Smooth muscle cell (in vitro differentiated cells): Measurements from ENCODE around the gene GSTT2. TPM values are rescaled to one million over a fixed set of nuclear protein-coding genes. Genes with fewer than 3 reads are reported as not detected.

Source experiments
- DNase-seq: peaks from one replicate; lab custom pipeline; 2025; ENCODE audit not compliant: unreplicated experiment; lab: John Stamatoyannopoulos, UW
- H2AFZ ChIP-seq: fragments of 200-600 bp; sonication (generic); 2 replicates; pipeline ENCODE4 v1.6.0; 2016; ENCODE audit warnings: antibody characterized with exemption, low read depth, mild to moderate bottlenecking
- H3F3A ChIP-seq: fragments of 200-600 bp; sonication (generic); 2 replicates; pipeline ENCODE4 v1.6.0; 2017; ENCODE audit warnings: antibody characterized with exemption, low read depth
- H3K27ac ChIP-seq: fragments of 200-600 bp; sonication (generic); 2 replicates; pipeline ENCODE4 v1.5.1; 2016; ENCODE audit warnings: low read depth, mild to moderate bottlenecking
- H3K27me3 ChIP-seq: fragments of 200-600 bp; sonication (generic); 2 replicates; pipeline ENCODE4 v1.6.1; 2016; ENCODE audit warnings: low read depth, mild to moderate bottlenecking
- H3K36me3 ChIP-seq: fragments of 200-600 bp; sonication (generic); 2 replicates; pipeline ENCODE4 v1.5.1; 2016; ENCODE audit warnings: low read depth
- H3K4me1 ChIP-seq: fragments of 200-600 bp; sonication (generic); 2 replicates; pipeline ENCODE4 v1.5.1; 2016; ENCODE audit warnings: low read depth
- H3K4me2 ChIP-seq: fragments of 200-600 bp; sonication (generic); 2 replicates; pipeline ENCODE4 v1.6.0; 2016; ENCODE audit warnings: mild to moderate bottlenecking
- H3K4me3 ChIP-seq: fragments of 200-600 bp; sonication (generic); 2 replicates; pipeline ENCODE4 v1.5.1; 2016; ENCODE audit warnings: mild to moderate bottlenecking
- H3K79me2 ChIP-seq: fragments of 200-600 bp; sonication (generic); 2 replicates; pipeline ENCODE4 v1.6.0; 2016; ENCODE audit warnings: low read depth, mild to moderate bottlenecking
- H3K9ac ChIP-seq: fragments of 200-600 bp; sonication (generic); 2 replicates; pipeline ENCODE4 v1.6.0; 2016; ENCODE audit warnings: low read depth
- H3K9me3 ChIP-seq: fragments of 200-600 bp; sonication (generic); replicated peaks from 2 replicates; pipeline ENCODE4 v1.5.1; 2016; ENCODE audit warnings: low read depth
- H4K20me1 ChIP-seq: fragments of 200-600 bp; sonication (generic); 2 replicates; pipeline ENCODE4 v1.6.0; 2016; ENCODE audit warnings: low read depth
- WGBS: methylation state at CpG from one replicate; pipeline ENCODE4 v1.1.7; 2016; ENCODE audit warnings: low lambda C conversion rate; 5-methylcytosine and 5-hydroxymethylcytosine counted together
- polyA plus RNA-seq: library from polyadenylated mRNA; unstranded; fragments of >200 nt; fragmentation: Nextera tagmentation; extraction: Ambion mirVana; gene quantifications from 2 replicates; pipeline ENCODE4 v1.2.1, GENCODE V29; 2016
- total RNA-seq: library from RNA; depleted of rRNA; stranded (reverse); fragments of >200 nt; gene quantifications from 2 replicates; pipeline ENCODE4 v1.2.3, GENCODE V29; 2014
- TF ChIP-seq, protein P1 (sequence below): fragments of 200-600 bp; sonication (generic); IDR thresholded peaks from 2 replicates; pipeline ENCODE4 v1.5.1; 2017; ENCODE audit warnings: borderline replicate concordance, mild to moderate bottlenecking, antibody characterized with exemption; ENCODE audit not compliant: insufficient read depth, poor library complexity, severe bottlenecking

GSTT2 gene
- total and polyA plus RNA-seq, 2 experiments from 2014 or later, result 0.27 to 3.1 TPM

DNA sequence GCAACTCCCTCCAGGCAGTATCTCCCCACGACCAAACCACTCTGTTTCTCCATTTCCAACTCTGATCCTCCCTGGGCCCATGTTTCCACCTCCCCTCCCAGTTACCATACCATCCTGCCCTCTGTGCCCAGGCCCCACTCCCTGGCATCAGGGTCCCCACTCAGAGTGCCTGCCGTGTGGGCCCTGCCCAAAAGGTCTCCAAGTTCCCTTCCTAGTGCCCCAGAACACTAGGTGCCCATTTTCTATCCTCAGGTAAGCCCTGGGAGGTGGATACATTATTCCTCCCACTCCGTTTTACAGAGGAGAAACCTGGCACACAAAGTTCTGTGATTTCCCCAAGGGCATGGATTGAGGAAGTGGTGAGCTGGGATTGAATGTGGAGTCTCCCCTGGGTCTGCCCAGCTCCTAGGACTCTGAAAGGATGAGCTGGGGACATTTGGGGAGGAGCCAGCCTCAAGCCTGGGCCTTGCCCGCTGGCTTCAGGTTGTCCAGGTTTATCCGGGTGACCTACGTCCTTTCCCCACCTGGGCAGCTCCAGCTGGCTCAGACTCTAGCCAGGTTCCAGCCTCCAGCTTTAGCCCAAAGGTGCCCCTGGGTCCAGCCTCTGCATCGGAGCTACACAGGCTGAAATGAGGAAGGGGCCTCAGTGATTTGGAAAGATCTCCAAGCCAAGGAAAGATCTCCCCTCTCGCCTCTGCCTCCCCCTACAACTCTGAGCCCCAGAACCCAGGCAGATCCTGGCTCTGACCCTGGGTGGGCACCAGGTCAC lies 27.5 kb downstream of the GSTT2 start:
- Histone ChIP-seq H3K27me3 (no peaks in the 10 kb centered on the region), H4K20me1 (peaks cover 5% of the 10 kb centered on the region), H3K36me3 (no peaks in the 10 kb centered on the region), H3K4me2 (no peak overlapping the region), H3F3A (peaks cover 8% of the 10 kb centered on the region), H3K4me1 (peaks cover 11% of the 10 kb centered on the region), H2AFZ (no peak overlapping the region), H3K79me2 (peaks cover 11% of the 10 kb centered on the region), H3K9ac (no peak overlapping the region), H3K9me3 (no peaks in the 10 kb centered on the region), H3K4me3 (no peak overlapping the region), H3K27ac (no peak overlapping the region)
- 84% methylated on average over 8 of the region's 8 CpGs for WGBS
- DNase-seq, result no peak
- TF ChIP-seq, protein P1, sequence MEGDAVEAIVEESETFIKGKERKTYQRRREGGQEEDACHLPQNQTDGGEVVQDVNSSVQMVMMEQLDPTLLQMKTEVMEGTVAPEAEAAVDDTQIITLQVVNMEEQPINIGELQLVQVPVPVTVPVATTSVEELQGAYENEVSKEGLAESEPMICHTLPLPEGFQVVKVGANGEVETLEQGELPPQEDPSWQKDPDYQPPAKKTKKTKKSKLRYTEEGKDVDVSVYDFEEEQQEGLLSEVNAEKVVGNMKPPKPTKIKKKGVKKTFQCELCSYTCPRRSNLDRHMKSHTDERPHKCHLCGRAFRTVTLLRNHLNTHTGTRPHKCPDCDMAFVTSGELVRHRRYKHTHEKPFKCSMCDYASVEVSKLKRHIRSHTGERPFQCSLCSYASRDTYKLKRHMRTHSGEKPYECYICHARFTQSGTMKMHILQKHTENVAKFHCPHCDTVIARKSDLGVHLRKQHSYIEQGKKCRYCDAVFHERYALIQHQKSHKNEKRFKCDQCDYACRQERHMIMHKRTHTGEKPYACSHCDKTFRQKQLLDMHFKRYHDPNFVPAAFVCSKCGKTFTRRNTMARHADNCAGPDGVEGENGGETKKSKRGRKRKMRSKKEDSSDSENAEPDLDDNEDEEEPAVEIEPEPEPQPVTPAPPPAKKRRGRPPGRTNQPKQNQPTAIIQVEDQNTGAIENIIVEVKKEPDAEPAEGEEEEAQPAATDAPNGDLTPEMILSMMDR, result no peak

DNA sequence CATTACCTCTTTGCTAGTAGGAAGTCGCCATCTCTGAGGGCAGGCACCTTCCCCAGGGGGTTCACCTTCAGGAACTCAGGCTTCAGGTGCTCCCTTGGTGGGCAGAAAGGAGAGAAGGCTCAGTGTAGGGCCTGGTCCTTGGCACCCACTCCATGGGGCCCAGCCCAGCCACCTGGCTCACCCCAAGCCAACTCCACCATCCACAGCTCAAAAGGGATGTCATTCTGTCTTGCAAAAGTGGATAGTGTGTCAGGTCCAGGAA lies 28.0 kb downstream of the GSTT2 start:
- no peaks in the 10 kb centered on the region for H3K27me3 ChIP-seq
- no peak for DNase-seq
- no peak overlapping the region for H3K4me3 ChIP-seq
- H2AFZ ChIP-seq, result no peak overlapping the region
- WGBS, result 72% methylated on average over 1 of the region's 1 CpG
- no peak overlapping the region for H3K4me2 ChIP-seq
- H3K4me1 ChIP-seq, result peaks cover 12% of the 10 kb centered on the region
- H3F3A ChIP-seq, result peaks cover 8% of the 10 kb centered on the region
- no peaks in the 10 kb centered on the region for H3K9me3 ChIP-seq
- H3K36me3 ChIP-seq, result no peaks in the 10 kb centered on the region
- peaks cover 8% of the 10 kb centered on the region for H4K20me1 ChIP-seq
- H3K9ac ChIP-seq, result no peak overlapping the region
- H3K27ac ChIP-seq, result no peak overlapping the region
- TF ChIP-seq, protein P1, result no peak
- peaks cover 16% of the 10 kb centered on the region for H3K79me2 ChIP-seq

DNA sequence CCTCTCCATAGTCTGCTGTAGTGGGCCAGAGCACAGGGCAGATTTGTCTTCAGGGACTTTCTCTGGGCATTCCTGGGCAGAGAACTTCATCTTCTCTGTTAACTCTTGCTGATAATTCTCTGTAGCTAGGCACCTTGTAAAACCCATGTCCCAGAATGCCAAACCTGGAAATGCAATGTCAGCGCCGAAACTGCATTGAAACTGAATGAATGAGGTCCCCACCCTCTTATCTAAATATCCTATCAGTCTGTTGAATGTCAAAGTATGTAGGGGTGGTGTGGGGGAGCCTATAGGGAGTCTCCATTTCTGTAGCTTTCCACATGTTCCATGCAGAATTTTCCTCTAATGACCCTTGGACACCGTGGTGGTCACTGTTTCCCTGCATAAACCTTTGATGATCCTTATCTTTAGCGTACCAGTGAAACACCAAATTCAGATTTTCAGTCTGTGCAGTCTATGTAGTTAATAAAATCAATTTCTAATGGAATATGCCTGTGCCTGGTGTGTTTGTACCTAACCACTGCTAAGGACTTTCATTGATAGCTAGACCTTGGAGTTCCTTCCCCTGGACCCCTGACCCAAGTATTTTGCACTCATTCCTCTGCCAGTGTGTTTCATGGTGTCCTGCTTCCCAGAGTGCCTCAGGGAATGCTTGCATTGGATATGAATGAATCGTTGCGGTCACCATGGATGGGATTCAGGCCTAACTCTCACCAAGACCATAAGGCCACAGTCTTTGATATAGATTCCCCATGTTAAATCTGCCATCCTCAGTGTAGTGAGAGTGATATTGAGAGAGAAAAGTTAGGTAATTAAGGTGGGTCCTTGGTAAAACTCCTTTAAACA lies 28.7 kb downstream of the GSTT2 start:
- H3K9ac ChIP-seq, result no peak overlapping the region
- no peaks in the 10 kb centered on the region for H3K36me3 ChIP-seq
- no peak overlapping the region for H3K4me2 ChIP-seq
- WGBS, result 92% methylated on average over 6 of the region's 6 CpGs
- H4K20me1 ChIP-seq, result peaks cover 8% of the 10 kb centered on the region
- H3K79me2 ChIP-seq, result peaks cover 22% of the 10 kb centered on the region
- H2AFZ ChIP-seq, result no peak overlapping the region
- peaks cover 8% of the 10 kb centered on the region for H3F3A ChIP-seq
- no peak for DNase-seq
- no peaks in the 10 kb centered on the region for H3K9me3 ChIP-seq
- peaks cover 12% of the 10 kb centered on the region for H3K4me1 ChIP-seq
- TF ChIP-seq, protein P1, result no peak
- no peak overlapping the region for H3K27ac ChIP-seq
- H3K4me3 ChIP-seq, result no peak overlapping the region
- no peaks in the 10 kb centered on the region for H3K27me3 ChIP-seq
